COLO829 (cell line): Measurements from ENCODE around the gene BSDC1.
A peak's percentile ranks its signal among the peaks of the same experiment; 100 is the strongest.
"Not testable (repeated sequence)": the region's sequence is repeated elsewhere in the genome, so short reads cannot be mapped to it uniquely, and the experiment has no call there.

ENCODE experiments used
- DNase-seq: peaks from one replicate; pipeline ENCODE4 v3.0.0; 2012; ENCODE audit warnings: low spot score

Gene BSDC1, protein sequence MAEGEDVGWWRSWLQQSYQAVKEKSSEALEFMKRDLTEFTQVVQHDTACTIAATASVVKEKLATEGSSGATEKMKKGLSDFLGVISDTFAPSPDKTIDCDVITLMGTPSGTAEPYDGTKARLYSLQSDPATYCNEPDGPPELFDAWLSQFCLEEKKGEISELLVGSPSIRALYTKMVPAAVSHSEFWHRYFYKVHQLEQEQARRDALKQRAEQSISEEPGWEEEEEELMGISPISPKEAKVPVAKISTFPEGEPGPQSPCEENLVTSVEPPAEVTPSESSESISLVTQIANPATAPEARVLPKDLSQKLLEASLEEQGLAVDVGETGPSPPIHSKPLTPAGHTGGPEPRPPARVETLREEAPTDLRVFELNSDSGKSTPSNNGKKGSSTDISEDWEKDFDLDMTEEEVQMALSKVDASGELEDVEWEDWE

DNA sequence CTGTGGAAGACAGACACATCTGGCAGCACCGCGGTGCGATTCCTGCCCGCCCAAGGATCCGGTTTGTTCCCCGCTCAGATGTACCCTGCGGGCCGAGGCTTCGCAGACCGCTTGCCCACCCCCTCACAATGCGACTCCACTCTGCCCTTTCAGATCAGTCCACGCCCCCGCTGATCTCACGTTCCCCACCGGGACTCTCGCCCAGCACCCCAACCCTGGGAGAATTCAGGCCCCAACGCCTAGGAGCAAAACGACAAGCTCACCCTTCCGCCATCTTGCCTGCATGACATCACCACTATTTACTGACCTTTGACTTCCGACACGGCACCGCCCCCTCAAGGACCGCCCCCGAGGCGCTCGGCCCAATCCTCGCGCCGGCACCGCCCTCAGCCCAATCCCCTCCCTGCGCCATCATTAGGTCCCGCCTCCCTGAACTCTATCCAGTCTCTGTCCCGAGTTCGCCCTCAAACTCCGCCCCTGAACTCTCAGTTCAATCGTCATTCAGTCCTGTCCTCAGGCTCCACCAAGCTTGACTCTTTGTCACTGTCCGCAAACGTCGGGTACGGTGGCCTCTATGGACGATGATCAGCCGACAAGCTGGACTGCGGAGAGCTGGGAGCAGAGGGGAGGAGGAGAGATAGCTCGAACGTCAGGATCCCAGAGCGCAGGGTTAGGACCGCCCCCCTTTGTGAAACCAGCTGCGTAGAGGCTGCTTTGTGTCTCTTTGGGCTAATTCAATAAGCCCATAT, at the start of gene BSDC1:
TSS of gene BSDC1 (minus strand) at position 301 of the 749 bp plus-strand sequence. CDS start at position 274, 27 bp downstream.
- peak; percentile 95 for DNase-seq

DNA sequence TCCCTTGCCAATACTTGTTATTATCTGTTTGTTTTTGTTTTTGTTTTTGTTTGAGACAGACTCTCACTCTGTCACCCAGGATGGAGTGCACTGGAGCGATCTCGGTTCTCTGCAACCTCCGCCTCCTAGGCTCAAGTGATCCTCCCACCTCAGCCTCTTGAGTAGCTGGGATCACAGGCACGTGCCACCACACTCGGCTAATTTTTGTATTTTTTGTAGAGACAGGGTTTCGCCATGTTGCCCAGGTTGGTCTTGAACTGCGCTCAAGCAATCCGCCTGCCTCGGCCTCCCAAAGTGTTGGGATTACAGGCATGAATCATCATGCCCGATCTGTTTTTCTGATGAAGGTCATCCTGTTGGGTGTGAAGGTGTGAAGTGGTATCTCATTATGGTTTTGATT, 47.2 kb upstream of the BSDC1 start:
- not testable (repeated sequence) for DNase-seq

DNA sequence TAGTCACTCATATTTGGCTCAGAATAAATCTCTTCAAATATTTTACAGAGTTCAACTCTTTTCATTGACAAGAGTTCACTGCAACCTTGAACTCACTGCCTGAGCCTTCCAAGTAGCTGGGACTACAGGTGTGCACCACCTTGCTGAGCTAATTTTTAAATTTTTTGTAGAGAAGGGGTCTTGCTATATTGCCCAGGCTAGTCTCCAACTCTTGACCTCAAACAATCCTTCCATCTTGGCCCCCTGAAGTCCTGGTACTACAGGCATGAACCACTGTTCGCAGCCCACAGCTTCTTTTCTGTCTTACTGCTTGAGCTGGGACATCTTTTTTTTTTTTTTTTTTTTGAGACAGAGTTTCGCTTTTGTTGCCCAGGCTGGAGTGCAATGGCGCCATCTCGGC, 44.5 kb upstream of the BSDC1 start:
- DNase-seq: not testable (repeated sequence)

DNA sequence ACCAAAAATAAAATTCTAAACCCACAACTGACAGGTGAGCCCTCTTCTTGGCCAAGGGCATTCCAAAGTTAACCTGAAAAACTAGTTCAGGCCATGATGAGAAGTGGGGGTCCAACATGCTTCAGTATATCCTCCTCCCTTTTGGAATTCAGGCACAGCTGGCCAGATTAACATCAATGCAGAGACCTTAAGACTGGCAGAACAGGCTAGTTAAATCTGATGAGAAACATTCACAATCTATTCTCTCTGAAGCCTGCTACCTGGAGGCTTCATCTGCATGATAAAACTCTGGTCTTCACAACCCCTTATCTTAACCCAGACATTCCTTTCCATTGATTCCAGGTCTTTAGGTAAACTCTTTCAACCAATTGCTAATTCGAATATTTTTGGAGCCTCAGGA, 43.9 kb upstream of the BSDC1 start:
- DNase-seq: no peak

DNA sequence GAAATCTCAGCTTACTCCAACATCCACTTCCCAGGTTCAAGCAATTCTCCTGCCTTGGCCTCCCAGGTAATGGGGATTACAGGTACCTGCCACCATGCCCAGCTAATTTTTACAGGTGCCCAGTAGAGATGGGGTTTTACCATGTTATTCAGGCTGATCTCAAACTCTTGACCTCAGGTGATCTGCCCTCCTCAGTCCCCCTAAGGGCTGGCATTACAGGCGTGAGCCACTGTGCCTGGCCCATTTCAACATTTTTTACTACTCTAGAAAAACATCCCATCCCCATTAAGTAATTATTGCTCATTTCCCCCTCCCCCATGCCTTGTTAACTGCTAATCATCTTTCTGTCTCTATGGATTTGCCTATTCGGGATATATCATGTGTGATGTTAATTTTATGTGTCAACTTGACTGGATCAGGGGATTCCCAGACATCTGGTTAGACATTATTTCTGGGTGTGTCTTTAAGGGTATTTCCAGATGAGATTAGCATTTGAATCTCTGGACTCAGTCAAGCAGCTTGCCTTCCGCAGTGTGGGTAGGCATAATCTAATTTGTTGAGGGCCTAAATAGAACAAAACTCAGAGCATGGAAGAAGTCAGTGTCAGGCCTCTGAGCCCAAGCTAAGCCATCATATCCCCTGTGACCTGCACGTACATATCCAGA, 37.6 kb upstream of the BSDC1 start:
- DNase-seq: no peak

DNA sequence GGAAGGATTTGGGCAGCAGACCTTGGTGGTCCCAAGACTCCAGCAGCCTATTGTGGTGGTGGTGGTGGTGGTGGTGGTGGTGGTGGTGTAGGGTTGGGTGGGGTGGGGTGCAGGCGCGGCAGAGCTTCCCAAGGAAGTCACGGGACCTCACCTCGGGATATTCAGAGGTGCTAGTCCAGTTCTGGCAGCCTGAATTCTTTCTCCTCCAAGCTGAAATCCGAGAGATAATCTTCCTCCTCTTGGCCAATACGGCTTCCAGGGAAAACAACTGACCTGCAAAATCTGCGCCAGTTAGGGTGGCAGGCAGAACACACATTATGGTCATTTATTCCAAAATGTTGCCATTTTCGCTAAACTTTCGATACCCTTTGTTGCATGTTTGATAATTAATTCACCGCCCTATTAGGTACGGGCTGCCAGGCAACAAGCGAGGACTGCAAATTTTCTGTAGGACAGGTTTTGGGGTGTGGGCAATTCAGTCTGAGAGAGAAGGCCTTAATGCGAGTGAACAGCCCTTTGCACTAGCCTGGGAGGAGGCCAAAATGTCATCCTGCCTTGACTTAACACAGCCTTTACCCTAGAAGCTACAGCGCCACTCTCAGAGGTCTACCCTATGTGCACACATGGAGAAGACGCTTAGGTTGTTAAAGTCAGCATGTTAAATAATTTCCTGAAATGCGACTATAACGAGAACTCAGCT, 33.2 kb upstream of the BSDC1 start:
- no peak for DNase-seq

DNA sequence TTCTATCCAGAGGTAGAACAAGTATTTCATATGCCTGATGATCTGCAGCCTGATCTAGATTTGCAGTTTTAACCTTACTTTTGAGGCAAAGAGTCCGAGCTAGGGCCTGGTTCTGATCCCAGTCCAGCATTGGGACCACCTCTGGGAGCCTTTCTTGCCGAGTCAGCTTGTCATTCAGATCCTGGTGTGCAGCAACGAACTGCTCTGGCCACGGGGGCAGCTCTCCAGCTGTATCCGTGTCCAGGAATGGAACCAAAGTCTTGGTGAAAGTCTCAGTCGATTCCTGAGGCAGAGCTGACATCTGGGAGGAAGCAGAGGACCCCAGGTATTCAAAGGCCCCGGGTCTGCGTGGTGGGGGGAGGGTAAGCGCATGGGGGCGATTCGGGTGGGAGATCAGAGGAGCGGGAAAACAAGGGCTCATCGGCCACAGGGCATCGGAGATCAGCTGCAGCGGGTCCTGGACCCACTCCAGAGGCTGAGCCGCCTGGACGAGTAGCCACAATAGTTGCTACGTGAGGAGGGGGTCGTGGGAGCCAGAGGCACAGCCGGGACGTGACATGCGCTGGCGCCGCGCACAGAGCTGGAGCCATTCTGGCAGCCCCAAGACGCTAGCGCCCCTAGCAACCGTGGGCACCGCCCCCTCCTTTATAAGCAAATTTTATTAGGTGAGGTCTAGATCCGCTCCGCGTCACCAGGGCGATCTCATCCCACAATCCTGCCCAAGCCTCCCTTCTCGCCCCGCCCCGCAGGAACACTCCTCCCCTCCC, 32.4 kb upstream of the BSDC1 start:
- DNase-seq: no peak

DNA sequence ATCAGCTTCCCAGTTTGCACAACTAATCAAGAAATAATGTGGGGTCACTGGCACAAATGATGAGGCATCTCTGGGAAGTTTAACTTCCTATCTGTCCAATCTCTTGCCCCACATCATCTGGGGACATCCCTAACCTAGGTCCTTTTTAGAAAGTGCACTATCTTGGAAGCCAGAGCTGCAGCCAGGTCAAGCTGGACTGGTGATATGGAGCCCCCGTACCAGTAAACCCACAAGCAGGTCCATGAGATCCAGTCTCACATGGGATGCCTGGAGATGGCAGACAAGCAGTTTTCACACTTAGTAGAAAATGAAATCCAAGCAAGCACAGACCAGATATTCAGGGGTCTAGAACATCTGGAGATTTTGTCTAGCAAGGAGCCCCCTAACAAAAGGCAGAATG, 27.5 kb upstream of the BSDC1 start:
- DNase-seq: no peak

DNA sequence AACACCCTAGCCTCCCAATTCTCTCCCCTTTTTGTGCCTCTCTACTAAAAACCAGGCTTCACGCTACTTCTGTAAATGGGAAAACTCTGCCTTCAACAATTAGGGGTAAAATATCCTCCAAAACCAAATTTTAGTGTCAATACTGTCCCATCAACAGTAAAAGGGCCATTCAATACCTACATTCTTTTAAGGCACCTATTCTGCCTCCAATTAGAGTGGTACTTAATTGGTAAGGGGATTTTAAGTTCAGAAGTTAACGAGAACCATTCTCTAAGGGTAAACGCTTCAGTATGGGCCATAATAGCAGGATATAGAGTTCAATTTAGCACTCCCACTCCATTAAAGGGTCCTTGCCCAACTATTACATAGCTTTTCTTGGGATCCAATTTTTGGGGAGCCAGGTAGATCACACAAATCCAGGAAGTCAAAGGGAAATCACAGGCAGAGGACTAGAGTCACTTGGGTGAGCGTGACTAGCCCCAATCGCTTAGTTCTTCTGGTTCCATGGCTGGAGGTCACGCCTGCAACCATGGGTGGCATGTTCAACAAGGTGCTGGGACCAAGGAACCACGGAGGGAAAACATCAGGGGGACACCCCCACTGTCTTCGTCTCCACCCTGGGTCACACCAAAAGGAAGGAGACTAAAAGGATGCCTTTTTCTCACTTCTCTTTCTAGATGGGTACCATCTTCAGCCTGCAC, 20.1 kb upstream of the BSDC1 start:
- DNase-seq: no peak

DNA sequence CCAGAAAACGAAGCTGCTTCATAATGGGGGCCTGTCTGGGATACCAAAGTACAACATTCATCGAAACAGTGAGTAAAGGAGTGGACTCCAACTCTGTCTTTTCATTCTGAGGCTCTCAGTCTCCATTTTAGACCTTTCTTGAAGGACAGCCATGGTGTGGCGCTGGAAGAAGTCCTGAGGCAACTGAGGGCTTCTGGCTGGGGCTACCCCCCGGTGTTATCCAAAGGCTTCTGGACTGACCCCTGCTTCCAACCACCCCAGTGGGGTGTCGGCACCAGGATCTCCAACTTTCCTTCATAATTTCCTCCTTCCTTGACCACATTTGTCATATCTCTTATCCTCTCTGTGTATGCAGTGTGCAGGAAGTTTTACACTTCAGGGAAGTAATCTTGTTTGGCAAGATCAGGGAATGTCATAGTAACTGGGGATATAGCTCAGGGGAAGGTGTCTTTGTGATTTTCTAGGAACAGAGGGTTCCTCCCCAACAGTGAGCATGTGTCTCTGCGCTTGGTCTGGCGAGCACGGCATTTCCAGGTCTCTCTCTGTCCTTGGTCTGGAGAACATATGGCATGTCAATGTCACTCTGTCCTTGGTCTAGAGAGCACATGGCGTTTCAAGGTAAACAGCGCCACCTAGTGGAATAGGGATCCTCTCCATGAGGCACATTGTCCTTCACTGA, 19.4 kb upstream of the BSDC1 start:
- DNase-seq: peak; percentile 59

DNA sequence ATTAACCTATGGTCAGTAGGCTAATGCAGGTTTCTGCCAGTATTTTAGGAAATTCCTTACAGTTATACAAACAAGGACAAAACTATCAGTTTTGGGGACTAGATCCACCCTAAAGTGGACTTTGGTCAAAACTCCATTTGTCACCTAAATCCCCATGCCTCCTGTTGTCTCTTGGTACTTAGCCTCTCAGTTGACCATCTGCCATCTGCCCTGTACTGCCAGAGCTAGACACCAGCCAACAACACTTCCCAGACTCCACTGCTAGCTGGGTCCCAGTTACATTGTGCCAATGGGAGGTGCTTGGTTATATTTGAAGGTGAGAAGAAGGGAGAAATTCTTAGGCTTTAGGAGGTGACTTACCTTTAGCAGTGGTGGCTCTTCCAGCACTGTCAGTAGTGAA, 17.0 kb upstream of the BSDC1 start:
- no peak for DNase-seq

DNA sequence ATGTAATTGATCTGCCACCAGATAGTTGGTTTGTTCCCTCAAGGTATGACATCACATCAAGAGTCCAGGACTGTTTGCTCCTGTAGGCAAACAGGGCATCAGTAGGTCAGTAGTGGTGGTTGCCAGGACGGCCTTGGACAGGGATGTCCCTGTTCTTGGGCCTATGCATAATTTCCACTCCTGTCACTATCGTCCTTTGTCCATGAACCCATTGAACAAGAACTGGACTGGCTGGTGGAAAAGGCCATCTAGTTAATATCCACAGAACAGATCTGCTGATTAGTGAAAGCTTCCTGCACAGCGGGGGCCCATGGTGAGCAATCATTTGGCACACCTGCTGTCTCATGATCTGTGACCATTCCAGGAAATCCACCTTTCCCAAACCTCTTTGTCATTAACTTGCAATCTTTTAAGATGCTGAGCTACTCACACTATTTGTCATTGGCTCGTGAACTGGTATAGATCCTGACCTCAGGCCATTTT, 12.4 kb upstream of the BSDC1 start:
- no peak for DNase-seq

DNA sequence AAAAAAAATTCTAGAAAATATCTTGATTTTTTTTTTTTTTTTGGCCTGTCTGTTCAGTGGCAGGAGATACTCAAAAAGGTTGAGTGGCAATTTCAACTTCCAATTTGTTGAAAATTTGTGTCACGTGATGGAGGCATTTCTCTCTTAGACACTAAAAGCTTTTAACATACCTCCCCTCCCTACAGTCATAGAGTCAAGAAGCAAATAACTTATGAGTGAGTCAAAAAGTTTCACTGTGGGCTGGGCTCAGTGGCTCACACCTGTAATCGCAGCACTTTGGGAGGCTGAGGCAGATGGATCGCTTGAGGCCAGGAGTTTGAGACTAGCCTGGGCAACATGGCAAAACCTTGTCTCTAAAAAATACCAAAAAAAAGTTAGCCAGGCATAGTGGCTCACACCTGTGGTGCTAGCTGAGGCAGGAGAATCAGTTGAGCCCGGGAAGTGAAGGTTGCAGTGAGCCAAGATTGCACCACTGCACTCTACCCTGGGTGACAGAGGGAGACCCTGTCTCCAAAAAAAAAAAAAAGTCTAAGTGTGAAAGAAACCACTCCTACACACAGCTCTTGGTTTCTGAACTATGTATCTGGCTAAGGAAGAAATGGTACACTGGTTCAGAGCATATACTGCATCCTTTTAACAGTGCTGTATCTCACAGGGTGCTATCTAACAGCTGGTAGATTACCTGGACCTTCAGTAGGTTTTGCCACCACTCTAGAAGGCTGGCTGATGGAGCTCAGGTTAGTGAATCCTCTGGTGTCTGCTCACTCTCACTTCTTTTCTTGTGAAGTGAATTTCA, 11.6 kb upstream of the BSDC1 start:
- no peak for DNase-seq

DNA sequence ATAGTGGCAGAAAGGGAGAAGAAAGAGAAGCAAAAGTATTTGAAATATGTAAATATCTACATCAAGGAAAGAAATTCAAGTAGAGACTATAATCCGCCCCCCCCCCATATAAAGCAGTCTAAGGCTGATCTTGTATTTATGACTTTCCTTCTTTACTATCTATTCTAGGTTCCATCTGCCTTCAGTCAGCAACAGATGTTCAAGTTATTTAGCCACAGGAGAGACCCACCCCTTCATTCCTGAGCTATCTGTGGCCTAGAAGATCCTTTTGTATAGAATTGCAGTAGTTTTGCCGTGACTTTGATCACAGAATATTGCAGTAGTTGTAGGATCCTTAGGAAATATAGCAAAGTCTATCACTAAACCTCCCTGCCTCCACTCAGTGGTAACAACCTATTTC, 10.7 kb upstream of the BSDC1 start:
- no peak for DNase-seq

DNA sequence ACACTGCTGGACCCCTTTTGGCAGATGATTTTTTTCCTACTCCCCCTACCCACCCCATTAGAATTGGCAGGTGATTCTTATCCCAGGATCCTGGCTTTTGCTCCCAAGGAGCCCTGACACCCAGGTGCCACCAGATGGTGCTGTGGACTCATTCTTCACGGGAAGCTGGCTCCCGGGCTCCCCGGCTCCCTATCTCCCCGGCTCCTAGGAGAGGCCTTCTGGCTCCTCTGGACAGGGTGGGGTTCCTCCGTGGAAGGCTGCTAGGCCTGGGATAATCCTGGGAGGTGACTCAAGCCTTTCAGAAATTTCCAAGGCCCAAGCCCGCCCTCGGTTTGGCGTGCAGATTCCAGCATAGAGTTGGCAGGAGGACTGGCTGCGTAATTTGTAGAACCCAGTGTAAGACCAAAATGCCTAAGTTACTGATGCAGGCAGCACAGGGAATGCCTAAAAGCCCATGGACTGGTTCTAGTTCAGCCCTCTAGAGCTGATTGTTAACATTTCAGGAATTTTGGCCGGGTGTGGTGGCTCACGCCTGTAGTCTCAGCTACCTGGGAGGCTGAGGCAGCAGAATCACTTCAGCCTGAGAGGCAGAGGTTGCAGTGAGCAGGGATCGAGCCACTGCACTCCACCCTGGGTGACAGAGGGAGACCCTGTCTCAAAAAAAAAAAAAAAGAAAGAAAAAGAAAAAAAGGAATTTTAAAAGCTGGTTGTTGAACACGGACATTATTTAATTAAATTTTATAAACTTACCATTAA, 6.8 kb upstream of the BSDC1 start:
- DNase-seq: peak; percentile 74

DNA sequence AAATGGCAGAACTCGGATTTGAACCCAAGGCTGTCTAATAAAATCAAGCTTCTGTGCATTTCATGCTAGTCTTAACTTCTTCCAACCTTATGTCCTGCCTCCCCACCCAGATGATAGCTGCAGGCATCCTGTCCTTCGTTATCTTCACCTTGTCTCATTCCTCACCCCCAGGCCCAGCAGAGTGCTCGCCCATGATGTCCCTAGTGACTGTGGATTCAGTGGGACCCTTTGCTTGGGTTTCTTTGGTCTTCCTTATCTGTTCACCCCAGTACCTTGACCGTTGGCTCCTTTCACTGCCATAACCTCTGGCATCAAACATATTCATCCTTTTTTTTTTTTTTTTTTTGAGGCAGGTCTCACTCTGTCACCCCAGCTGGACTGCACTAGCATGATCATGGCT, 5.6 kb upstream of the BSDC1 start:
- no peak for DNase-seq

DNA sequence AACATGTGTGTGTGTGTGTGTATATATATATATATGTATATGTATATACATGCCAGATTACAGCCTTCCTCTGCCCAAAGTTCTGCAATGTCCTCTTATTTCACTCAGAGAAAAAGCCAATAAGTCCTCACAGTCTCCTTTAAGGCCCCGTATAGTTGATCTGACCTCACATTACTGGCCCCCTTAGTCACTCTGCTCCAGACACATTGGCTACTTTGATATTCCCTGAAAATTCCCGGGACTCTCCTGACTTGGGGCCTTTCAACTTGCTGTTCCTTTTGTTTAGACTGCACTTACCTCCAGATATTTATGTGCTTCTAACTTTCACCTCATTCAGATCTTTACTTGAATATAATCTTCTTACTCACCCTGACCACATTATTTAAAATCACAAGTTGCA, 4.2 kb upstream of the BSDC1 start:
- no peak for DNase-seq

DNA sequence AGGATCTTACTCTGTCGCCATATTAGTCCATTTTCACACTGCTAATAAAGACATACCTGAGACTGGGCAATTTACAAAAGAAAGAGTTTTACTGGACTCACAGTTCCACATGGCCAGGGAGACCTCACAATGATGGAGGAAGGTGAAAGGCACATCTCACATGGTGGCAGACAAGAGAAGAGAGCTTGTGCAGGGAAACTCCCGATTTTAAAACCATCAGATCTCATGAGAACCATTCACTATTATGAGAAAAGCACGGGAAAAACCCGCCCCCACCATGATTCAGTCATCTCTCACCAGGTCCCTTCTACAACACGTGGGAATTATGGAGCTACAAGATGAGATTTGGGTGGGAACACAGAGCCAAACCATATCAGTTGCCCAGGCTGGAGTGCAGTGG, 2.3 kb upstream of the BSDC1 start:
- not testable (repeated sequence) for DNase-seq
